ENCODE data around the gene GABRP.
A peak's percentile ranks its signal among the peaks of the same experiment; 100 is the strongest.
"Not testable (repeated sequence)": the region's sequence is repeated elsewhere in the genome, so short reads cannot be mapped to it uniquely, and the experiment has no call there.

The GABRP gene, protein sequence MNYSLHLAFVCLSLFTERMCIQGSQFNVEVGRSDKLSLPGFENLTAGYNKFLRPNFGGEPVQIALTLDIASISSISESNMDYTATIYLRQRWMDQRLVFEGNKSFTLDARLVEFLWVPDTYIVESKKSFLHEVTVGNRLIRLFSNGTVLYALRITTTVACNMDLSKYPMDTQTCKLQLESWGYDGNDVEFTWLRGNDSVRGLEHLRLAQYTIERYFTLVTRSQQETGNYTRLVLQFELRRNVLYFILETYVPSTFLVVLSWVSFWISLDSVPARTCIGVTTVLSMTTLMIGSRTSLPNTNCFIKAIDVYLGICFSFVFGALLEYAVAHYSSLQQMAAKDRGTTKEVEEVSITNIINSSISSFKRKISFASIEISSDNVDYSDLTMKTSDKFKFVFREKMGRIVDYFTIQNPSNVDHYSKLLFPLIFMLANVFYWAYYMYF

DNA sequence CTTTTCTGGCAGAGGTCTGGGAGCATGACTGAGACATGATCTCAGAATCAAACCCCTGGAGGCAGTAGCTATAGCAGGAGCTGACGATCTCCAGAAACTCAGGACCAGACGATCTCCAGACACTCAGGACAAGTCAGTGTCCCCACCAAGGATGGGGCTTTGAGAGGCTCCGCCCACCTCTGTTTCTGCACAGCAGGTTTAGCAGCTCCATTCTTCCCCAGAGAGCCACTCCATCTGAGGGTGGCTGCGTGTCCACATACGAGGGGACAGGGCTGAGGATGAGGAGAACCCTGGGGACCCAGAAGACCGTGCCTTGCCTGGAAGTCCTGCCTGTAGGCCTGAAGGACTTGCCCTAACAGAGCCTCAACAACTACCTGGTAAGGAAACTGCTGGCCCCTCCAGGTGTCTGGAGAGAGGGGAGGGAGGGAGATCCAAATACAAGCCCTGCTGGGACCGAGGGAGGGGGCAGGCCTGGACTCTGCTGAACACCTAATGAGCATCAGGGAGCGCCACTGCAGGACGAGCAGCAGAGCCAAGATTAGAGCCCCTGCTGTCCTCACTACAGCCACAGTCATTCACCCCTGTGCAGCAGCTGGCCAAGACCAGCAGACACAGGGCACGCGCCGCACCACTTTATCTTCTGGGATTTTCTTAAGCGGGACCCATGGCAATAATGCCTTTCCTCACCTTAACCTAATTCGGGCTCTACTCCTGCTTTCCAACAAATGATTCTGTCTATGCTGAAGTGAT, at the start of gene GABRP:
Gene GABRP, plus strand, starts transcription at position 228 of the 750 bp plus-strand sequence. CDS start 4,891 bp downstream, outside the sequence.
- DNase-seq, result no peak

DNA sequence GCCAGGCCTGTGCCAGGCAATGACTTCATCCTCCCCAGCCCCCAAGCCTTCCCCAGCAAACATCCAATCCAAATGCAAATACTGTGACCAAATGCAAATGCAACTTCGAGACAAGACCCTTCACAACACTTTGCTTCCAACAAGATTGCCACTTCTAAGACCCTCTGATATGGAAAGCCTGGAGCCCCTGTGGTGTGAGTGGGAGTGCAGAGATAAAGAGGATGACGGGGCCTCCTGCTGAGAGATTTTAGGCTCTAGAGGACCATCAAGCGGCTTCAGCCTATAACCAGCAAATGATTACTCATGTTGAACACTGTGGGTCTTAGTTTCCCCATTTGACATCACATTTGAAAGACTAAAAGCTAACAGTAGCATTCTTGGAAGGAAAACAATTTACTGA, 46.6 kb upstream of the GABRP start:
- no peak for DNase-seq

DNA sequence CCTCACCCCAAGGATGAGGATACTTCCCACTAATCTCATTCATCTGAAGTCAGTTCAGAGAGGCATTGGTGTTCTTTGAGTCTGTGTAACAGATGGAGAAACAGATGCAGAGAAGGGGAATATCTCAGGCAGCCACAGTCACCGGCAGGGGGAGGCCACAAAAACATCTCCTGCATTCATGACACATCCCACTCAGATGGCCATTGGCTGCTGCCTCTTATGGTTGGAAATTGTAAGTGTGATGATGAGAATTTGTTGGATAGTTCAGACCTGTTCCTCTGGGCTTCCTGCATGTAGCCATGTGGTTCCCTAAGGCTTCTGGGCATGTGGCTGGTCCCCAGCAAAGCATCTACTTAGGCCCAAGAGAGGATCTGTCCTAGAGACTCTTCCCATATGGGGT, 45.9 kb upstream of the GABRP start:
- no peak for DNase-seq

DNA sequence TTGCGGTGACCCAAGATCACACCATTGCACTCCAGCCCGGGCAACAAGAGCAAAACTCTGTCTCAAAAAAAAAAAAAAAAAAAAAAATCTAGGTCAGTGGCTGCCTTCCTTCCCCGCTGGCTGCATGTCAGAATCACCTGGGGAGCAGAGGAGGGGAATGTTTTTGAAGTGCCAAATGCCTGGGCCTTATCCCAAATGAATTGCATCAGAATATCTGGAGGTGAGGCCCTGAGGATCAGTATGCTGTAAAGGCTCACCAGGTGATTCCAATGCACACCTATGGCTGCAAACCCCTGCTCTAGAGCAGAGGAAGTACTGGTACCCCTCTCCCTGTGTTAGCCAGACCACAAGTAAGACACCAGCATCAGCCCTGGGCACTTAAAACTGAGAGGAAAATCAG, 44.7 kb upstream of the GABRP start:
- no peak for DNase-seq

DNA sequence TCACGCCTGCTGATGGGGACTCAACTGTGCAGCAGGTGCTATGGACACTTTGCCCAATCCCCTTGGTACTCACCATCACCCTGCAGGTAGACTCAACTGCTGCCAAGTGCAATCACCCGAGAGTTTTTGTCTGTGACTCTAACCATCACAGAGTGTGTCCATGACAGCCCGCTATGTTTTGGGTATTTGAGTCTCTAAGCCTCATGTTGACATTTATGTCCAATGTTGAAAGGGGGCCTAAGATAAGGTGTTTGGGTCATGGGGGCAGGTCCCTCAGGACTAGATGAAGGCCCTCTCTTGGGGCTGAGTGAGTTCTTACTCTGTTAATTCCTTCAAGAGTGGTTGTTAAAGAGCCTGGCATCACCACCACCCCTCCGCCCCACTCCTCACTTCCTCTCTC, 44.1 kb upstream of the GABRP start:
- DNase-seq, result no peak

DNA sequence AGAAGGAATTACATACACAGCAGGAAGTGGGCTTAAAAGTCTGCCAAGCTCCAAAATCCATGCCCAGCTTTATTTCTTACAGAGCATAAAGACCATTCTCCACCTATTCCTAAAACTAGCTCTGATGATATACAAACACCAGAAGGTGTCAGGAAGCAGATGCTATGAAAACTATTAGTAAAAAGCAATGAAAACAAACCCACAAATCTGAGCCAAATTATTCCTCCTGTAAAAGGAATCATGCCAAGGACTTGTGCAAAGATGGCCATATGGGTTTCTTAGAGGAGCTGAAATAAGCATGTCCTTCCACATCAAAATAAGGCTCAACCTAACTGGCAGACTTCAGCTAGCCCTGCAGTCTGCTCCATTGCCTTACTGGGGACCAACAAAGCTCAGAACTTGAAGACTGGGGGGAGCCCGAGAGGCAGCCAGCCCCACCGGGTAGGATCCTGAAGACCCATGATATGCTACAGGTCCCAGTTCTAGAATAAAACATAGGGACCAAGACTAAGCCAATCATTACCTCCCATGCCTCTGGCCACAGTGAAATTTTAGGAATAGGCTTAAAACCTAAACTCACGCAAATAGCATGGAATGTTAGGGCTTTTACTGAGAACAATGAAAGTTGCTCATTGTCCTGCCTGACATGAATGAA, 42.8 kb upstream of the GABRP start:
- no peak for DNase-seq

DNA sequence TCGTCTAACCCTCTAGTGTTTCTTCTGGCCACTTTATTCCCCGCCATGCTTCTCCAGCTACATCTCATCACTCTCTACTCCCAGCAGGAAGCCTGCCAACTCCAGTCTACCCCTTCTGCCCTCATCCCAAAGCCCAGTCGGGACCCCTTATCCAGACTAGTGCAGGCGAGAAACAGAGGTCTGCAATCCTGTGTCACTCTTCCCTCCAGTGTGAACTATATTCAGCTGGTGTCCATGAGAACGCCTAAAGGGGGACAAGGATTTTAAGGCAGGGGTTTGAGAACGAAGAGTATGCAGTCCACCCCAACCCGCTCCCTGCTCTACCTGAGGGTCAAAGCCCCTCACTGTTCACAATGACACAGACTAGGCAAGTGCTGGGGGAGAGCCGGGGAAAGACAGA, 41.7 kb upstream of the GABRP start:
- no peak for DNase-seq

DNA sequence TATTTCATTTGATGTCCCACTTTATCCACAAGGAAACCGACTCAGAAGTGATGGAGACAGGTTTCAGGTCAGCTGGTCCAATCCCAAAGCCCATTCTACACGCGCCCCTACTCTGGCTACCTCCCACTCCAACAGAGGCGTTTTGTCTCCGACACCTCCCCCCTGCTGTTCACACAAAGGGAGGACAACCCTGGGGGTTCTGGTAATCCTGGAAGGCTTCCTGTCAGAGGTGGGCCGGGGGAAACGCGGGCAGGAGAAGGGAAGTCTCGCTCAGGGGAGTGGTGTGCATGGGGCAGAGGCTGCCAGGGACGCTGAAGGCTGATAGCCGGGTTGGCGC, 39.7 kb upstream of the GABRP start:
- DNase-seq, result no peak

DNA sequence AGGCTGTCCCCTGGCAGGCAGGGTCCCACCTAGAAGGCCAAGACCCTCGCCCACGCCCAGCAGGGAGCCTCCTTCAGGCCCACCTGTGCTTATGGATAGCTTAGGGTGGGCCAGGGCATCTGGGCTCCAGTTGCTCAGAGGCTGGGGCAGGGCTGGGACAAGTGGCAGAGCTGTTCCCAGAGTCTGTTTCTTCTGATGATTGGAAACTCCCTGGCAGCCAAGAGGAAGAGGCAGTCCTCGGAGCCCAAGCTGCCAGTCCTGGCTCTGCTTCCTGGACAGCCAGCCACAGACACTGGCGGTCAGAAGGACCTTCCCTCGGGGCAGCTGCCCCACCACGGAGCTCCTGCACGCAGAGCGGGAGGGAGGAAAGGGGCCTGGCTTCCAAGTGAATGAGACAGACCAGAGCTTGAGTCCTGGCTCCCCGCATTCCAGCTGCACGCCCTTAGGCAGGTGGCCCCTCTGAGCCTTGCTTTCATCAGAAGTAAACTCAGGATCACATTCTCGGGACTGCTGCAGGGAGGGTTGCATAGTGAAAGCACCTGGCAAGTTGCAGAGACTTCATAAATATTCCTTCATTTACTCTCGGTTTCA, 37.9 kb upstream of the GABRP start:
- no peak for DNase-seq

DNA sequence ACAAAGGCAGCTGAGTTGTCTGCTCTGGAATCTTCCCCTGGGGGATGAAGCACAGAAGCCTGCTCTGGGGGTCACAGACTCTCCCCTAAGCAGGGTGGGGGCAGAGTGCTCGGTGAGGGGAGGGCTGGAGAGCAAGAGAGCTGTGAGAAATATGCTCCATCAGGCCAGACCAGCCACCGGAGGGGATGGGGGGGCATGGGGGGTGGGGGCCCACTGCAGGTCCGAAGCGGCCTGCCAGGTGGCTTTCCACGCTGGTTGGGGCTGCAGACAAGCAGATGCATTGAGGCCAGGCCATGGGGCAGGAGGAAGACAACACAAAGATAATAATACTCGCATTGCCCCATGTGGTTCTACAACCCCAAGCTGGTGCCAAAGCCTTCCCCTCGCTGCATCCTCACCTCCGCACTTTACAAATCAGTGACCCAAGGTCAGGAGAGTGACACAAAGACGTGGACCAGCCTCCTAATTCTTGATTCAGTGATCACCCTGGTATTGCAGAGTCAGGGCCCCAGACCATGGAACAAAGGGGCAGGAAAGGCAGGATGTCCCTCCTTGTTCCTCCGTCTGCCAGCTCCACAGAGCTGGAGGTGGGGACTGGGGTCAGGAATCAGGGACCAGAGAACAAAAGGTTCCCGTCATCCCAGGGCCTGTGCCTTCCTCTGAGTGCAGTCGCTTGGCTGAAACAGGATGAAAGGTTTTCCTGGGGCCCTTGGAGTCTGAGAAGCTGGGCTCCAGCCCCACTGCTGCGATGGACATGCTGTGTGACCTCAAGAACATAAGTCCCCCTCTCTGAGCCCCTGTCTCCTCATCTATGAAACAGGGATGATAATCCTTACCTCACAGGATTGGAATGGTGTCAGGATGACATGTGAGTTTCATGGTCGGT, 37.2 kb upstream of the GABRP start:
- DNase-seq, result no peak

DNA sequence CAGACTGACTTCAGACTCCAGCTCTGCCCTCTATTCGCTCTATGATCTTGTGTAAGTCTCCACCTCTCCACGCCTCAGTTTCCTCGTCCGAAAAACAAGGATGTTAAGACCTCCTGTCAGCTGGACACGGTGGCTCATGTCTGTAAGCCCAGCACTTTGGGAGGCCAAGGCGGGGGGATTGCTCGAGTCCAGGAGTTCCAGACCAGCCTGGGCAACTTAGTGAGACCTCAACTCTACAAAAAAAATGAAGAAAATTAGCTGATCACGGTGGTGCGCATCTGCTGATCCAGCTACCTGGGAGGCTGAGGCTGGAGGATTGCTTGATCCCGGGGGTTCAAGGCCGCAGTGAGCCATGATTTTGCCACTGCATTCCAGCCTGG, 36.6 kb upstream of the GABRP start:
- no peak for DNase-seq

DNA sequence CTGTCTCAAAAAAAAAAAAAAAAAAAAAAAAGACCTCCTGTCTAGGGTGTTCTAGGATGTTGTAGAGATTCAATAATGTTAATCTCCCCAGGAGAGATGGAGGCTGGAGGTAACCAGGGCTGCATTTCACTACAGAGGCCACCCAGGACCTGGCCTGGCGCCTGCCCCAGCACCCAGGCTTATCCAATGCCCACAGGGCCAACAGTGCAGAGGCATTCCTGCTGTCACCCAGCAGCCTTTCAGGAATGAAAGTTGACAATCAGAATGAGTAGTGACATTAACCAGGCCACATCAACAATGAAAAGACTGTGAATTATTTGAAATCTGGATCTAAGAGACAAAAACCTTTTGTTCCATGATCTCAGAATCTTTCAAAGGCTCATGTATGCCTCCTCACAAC, 36.2 kb upstream of the GABRP start:
- DNase-seq, result no peak

DNA sequence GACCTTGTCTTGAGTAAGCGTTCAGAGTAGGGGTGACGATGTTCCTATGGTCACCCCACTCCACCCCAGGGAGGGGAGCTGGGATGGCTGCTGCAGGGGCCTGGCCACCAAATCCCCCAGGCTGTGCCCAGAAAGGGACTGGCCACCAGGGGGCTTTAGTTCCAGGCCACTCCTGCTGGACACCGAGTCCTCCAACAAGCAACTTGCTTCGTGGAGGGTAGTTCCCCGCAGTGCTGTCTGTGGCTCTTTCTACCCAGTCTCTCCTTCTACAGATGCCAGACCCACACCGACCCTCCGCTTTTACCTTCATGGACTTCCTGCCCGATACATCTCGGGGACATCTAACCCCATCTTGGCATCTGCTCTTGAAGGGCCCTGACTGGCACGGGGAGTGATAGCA, 35.7 kb upstream of the GABRP start:
- peak in 1 of 2 experiments; percentile 4 for DNase-seq

DNA sequence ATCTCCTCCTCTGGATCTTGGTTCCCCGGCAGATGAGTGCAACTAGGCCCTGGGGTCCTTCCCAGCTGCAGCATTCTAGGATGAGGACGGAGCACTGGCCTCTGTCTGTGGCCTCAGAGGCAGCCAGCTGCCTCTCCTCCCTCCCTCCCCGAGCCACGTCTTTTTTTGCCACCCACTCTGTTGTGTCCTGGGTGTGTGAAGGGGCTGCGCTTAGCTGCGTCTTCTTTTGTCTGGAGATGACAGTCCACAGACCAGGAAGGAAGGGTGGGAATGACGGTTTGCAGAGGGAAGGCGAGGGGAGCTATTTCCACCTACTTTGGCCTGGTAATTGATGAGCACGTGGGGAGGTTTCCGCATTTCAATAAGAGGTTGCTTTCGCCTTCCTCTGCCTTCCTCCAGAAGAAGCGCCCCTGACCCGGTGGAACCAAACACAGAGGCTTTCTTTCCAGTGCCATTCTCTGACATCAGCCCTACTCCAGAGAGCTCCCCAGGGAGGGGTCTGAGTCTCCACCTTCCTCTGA, 34.5 kb upstream of the GABRP start:
- DNase-seq, result no peak

DNA sequence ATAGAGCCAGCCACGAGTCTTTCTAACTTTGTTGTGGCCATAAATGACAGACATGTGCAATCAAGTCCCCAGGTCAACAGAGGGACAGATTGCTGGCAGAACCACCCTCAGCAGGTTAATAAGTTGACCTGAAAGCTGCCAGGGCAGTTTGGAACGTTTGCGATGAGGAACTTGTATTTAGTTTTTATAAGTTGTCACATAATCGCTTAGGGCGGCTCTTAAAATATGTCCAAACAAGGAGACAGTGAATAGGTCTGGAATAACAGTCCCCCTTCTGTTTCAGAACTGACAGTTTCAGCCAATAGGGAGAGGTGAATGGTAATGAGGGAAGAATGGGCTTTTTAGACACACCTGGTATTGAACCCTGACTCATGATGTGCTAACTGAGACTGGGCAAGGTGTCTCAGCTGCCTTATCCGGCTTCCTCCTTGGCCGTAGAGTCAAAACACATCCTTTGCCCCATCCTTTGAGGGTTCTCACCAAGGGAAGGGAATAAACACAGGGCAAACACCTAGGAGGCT, 33.6 kb upstream of the GABRP start:
- DNase-seq, result no peak

DNA sequence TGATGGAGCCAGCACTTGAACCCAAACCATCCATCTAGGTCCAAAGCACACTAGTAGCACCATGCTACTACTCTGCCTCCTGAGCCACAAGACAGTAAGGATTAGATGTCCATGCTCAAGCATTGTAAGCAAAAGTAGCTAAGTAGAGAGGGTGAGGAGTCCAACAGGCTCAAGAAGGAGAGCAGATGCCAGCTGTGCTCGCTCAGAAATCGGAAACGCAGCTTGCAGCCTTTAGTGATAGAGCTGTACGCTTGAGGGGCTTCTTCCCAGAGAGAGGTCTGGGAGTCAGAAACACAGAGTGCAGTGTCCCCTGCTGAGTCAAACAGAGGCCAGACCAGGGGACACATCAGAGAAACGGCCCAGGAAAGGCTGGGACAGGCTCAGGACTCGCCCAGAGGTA, 32.7 kb upstream of the GABRP start:
- no peak for DNase-seq

DNA sequence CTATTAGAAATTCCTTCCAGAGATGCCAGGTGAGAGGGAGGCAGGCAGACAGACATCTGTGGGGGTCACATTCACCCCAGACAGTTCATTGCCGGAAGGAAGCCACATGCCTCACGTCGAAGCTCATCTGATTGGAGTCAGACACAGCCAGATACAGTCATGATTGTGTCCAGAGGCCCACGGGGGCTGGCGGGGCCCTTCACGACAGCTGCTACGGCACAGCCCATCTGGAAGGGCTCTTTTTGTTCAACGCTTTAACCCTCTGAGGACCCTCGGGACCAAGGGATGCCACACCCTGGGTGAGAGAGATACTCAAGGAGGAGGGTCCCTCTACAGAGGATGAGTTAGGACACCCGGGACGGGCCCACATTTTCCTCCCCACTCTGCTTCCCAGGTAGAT, 31.9 kb upstream of the GABRP start:
- DNase-seq, result no peak

DNA sequence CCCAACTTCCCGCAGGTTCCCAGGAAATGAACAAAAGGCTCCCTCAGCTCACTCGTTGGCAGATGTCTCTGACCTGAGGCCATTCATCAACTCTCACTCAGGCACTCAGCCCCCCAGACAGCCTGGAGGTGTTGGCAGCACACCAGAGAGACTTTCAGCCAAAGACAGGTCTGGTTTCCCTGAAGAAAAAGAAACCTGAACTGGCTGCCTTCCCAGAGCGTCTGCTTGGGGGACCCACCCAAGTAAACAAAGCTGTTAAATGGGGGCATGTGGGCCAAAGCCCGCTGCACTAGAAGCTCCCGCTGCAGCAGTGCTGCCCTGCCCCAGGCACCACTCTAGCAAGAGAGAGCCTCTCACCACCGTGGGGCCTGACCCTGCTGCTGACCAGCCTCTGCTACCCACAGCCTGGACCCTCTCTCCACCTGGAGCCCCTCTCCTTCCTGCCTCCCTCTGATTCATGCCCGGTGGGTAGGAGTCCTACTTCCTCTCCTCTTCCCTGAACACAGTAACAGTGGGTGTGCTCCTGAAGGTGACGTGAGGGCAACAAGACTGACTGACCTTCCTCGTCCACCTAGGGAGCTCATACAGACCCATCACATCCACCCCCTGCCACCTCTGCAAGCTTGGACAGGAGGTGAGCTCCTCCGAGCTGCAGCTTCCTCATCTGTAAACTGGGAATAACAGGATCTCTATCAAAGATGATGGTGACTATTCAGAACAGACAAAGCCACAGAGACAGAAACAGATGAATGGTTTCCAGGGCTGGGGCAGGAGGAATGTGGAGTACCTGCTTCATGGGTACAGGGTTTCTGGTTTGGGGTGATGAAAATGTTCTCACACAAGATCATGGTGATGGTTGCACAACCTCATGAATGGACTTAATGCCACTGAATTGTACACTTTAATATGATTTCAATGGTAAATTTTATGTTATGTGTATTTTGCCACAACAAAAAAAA, 31.0 kb upstream of the GABRP start:
- DNase-seq, result no peak

DNA sequence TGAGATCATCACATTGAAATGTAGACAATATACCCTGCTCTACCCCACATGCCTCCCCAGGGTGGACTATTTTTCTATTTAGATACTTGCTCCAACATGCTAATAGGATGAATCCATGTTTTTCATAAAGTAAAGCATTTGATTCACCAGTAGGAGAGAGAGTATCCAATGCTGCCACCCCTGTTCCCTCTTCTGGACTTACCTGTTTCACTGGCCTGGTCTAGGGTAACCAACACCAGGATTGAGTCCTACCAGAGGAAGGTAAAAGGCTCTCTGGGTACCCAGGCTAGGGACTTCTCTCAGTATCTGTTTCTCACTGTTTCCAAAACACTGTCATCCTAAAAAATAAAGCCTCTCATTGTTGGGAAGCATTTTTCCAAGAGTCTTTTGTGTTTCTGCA, 30.2 kb upstream of the GABRP start:
- DNase-seq, result no peak

DNA sequence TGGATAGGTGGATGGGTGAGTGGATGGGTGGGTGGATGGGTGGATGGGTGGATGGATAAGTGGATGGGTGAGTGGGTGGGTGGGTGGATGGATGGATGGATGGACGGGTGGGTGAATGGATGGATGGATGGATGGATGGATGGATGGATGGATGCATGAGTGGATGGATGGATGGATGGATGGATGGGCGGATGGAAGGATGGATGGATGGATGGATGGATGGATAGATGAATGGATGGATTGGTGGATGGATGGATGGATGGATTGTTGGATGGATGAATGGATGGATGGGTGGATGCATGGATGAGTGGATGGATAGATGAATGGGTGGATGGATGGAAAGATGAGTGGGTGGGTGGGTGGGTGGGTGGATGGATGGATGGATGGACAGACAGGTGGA, 29.0 kb upstream of the GABRP start:
- DNase-seq, result not testable (repeated sequence)
